Type B pancreatic cell (in vitro differentiated cells): ENCODE measurements around the gene PBX4. TPM values are rescaled to one million over a fixed set of nuclear protein-coding genes. Genes with fewer than 3 reads are reported as not detected.

Source experiments
- DNase-seq: peaks from one replicate; pipeline ENCODE4 v3.0.0; 2021; ENCODE audit warnings: mixed read lengths; ENCODE audit not compliant: unreplicated experiment; ENCODE audit errors: extremely low spot score
- H3K27ac Mint-ChIP-seq: 2 replicates; pipeline ENCODE4 v1.8.0; 2021; ENCODE audit warnings: mild to moderate bottlenecking, mixed read lengths
- H3K27me3 Mint-ChIP-seq: 2 replicates; pipeline ENCODE4 v1.8.0; 2021; ENCODE audit warnings: mixed read lengths
- H3K36me3 Mint-ChIP-seq: 2 replicates; pipeline ENCODE4 v1.8.0; 2021; ENCODE audit warnings: mixed read lengths
- H3K4me1 Mint-ChIP-seq: one replicate; pipeline ENCODE4 v1.8.0; 2021; ENCODE audit warnings: mixed read lengths; ENCODE audit not compliant: unreplicated experiment
- H3K4me3 Mint-ChIP-seq: 2 replicates; pipeline ENCODE4 v1.8.0; 2021; ENCODE audit warnings: mild to moderate bottlenecking, mixed read lengths
- H3K9me3 Mint-ChIP-seq: 2 replicates; pipeline ENCODE4 v1.8.0; 2021; ENCODE audit warnings: mixed read lengths
- CTCF ChIP-seq: fragments of 200-600 bp; sonication (generic); conservative IDR thresholded peaks from 2 replicates; pipeline ENCODE4 v1.5.0; 2021; ENCODE audit warnings: antibody characterized with exemption, mild to moderate bottlenecking
- total RNA-seq: library from RNA; stranded (reverse); gene quantifications from 2 replicates; pipeline ENCODE4 v1.2.1, GENCODE V29; 2021; ENCODE audit warnings: low replicate concordance

PBX4 gene
- total RNA-seq, 1 donor from 2014 or later = 10.9 TPM

- no peaks in the 10 kb centered on the region for H3K27me3 Mint-ChIP-seq
- H3K27ac Mint-ChIP-seq = no peak overlapping the region
- H3K4me1 Mint-ChIP-seq = peaks cover 15% of the 10 kb centered on the region
- no peak for DNase-seq
- TF ChIP-seq CTCF = no peak
- peaks cover 2% of the 10 kb centered on the region for H3K36me3 Mint-ChIP-seq
- H3K9me3 Mint-ChIP-seq = no peaks in the 10 kb centered on the region
- no peak overlapping the region for H3K4me3 Mint-ChIP-seq
Measured at GRCh38 chr19:19525611-19526380, 92.7 kb downstream of the PBX4 start.

- no peak for TF ChIP-seq CTCF
- H3K27ac Mint-ChIP-seq = no peak overlapping the region
Measured at GRCh38 chr19:19524053-19524452, 94.4 kb downstream of the PBX4 start.

GRCh38 chr19:19523177-19523576 is 95.3 kb downstream of the PBX4 start:
- Mint-ChIP-seq H3K27me3 (no peaks in the 10 kb centered on the region), H3K4me3 (no peak overlapping the region), H3K27ac (no peak overlapping the region), H3K36me3 (peaks cover 9% of the 10 kb centered on the region), H3K9me3 (no peaks in the 10 kb centered on the region), H3K4me1 (peaks cover 10% of the 10 kb centered on the region)
- no peak for TF ChIP-seq CTCF
- no peak for DNase-seq

More at GRCh38 chr19:19524053-19524452, 94.4 kb downstream of the PBX4 start:
- Mint-ChIP-seq H3K4me1 (peaks cover 10% of the 10 kb centered on the region), H3K27me3 (no peaks in the 10 kb centered on the region), H3K36me3 (peaks cover 9% of the 10 kb centered on the region), H3K9me3 (no peaks in the 10 kb centered on the region), H3K4me3 (no peak overlapping the region)
- DNase-seq = no peak

- H3K27ac Mint-ChIP-seq = peak overlapping the region; percentile 10
- DNase-seq = no peak
- no peak overlapping the region for H3K4me3 Mint-ChIP-seq
- peaks cover 9% of the 10 kb centered on the region for H3K36me3 Mint-ChIP-seq
- peaks cover 15% of the 10 kb centered on the region for H3K4me1 Mint-ChIP-seq
- no peaks in the 10 kb centered on the region for H3K27me3 Mint-ChIP-seq
- TF ChIP-seq CTCF = no peak
- H3K9me3 Mint-ChIP-seq = no peaks in the 10 kb centered on the region
Measured at GRCh38 chr19:19520989-19521388, 97.5 kb downstream of the PBX4 start.

- Mint-ChIP-seq H3K27me3 (no peaks in the 10 kb centered on the region), H3K4me1 (peaks cover 13% of the 10 kb centered on the region), H3K4me3 (peak overlapping the region; percentile 96), H3K9me3 (no peaks in the 10 kb centered on the region), H3K36me3 (peaks cover 12% of the 10 kb centered on the region), H3K27ac (peak overlapping the region; percentile 62)
- TF ChIP-seq CTCF = no peak
- DNase-seq = no peak
Measured at GRCh38 chr19:19517235-19517619, 101.3 kb downstream of the PBX4 start.
